WTC11 (cell line): ENCODE data around the gene CFAP58. TPM values are rescaled to one million over a fixed set of nuclear protein-coding genes. Genes with fewer than 3 reads are reported as not detected.

Experiments
- ATAC-seq: fragments of 200-7000 bp; cut with Tn5 transposase; 2 replicates; pipeline ENCODE4 v1.10.0; 2021; ENCODE audit warnings: mild to moderate bottlenecking, moderate library complexity
- CTCF ChIA-PET: fragments of 300-600 bp; sonication (Branson Sonifier 250); formaldehyde crosslinking; loops from one replicate; lab custom pipeline; 2021; ENCODE audit warnings: antibody characterized with exemption; lab: Charles Lee
- POLR2A ChIA-PET: fragments of 350-600 bp; sonication (Branson Sonifier 250); formaldehyde crosslinking; loops from one replicate; lab custom pipeline; 2021; ENCODE audit warnings: antibody characterized with exemption; lab: Charles Lee
- DNase-seq: peaks from one replicate; pipeline ENCODE4 v3.0.0; 2021; ENCODE audit warnings: low spot score
- H3K27ac Mint-ChIP-seq: 2 replicates; pipeline ENCODE4 v1.8.0; 2021; ENCODE audit warnings: mixed read lengths
- H3K27me3 Mint-ChIP-seq: 2 replicates; pipeline ENCODE4 v1.8.0; 2021; ENCODE audit warnings: low read depth, mild to moderate bottlenecking, moderate library complexity, mixed read lengths
- H3K36me3 Mint-ChIP-seq: 2 replicates; pipeline ENCODE4 v1.8.0; 2021; ENCODE audit warnings: mixed read lengths
- H3K4me1 Mint-ChIP-seq: 2 replicates; pipeline ENCODE4 v1.8.0; 2022; ENCODE audit warnings: mixed read lengths
- H3K4me3 Mint-ChIP-seq: 2 replicates; pipeline ENCODE4 v1.8.0; 2021; ENCODE audit warnings: mild to moderate bottlenecking, moderate library complexity, mixed read lengths
- H3K9me3 Mint-ChIP-seq: 2 replicates; pipeline ENCODE4 v1.8.0; 2021; ENCODE audit warnings: mixed read lengths
- ATF1 ChIP-seq: sonication (generic); formaldehyde crosslinking; IDR thresholded peaks from 2 replicates; pipeline ENCODE4 v1.8.1; 2023; ENCODE audit warnings: mild to moderate bottlenecking, moderate library complexity, missing genetic modification reagents
- CREB1 ChIP-seq: sonication (generic); formaldehyde crosslinking; IDR thresholded peaks from 2 replicates; pipeline ENCODE4 v1.8.0; 2023; ENCODE audit warnings: mild to moderate bottlenecking, missing genetic modification reagents
- CREM ChIP-seq: sonication (generic); formaldehyde crosslinking; IDR thresholded peaks from 2 replicates; pipeline ENCODE4 v1.8.1; 2022; ENCODE audit warnings: mild to moderate bottlenecking, missing genetic modification reagents, moderate library complexity
- ELF4 ChIP-seq: sonication (generic); formaldehyde crosslinking; IDR thresholded peaks from 2 replicates; pipeline ENCODE4 v1.8.1; 2022; ENCODE audit warnings: low read depth, mild to moderate bottlenecking, moderate library complexity, missing genetic modification reagents
- ESRRA ChIP-seq: sonication (generic); formaldehyde crosslinking; IDR thresholded peaks from 2 replicates; pipeline ENCODE4 v1.8.1; 2022; ENCODE audit warnings: mild to moderate bottlenecking, missing genetic modification reagents, borderline replicate concordance
- FOXK1 ChIP-seq: sonication (generic); formaldehyde crosslinking; IDR thresholded peaks from 2 replicates; pipeline ENCODE4 v1.8.0; 2022; ENCODE audit warnings: mild to moderate bottlenecking, moderate library complexity, missing genetic modification reagents
- FOXP1 ChIP-seq: sonication (generic); formaldehyde crosslinking; IDR thresholded peaks from 2 replicates; pipeline ENCODE4 v1.8.0; 2022; ENCODE audit warnings: missing genetic modification reagents, mild to moderate bottlenecking, moderate library complexity, borderline replicate concordance
- GRHL2 ChIP-seq: fragments of 250-450 bp; sonication (Bioruptor Pico); IDR thresholded peaks from 2 replicates; pipeline ENCODE4 v1.8.0; 2022; ENCODE audit warnings: mild to moderate bottlenecking, moderate library complexity; ENCODE audit not compliant: insufficient replicate concordance, severe bottlenecking
- KAT7 ChIP-seq: sonication (generic); formaldehyde crosslinking; IDR thresholded peaks from 2 replicates; pipeline ENCODE4 v1.8.1; 2023; ENCODE audit warnings: missing genetic modification reagents, mild to moderate bottlenecking, borderline replicate concordance
- MXD4 ChIP-seq: fragments of 250-450 bp; sonication (Bioruptor Pico); IDR thresholded peaks from 2 replicates; pipeline ENCODE4 v1.8.0; 2021; ENCODE audit warnings: mild to moderate bottlenecking, moderate library complexity, borderline replicate concordance
- RELA ChIP-seq: sonication (generic); formaldehyde crosslinking; IDR thresholded peaks from 2 replicates; pipeline ENCODE4 v1.8.1; 2022; ENCODE audit warnings: missing genetic modification reagents, mild to moderate bottlenecking, borderline replicate concordance
- SMAD4 ChIP-seq: sonication (generic); formaldehyde crosslinking; IDR thresholded peaks from 2 replicates; pipeline ENCODE4 v1.8.0; 2022; ENCODE audit warnings: mild to moderate bottlenecking, missing genetic modification reagents
- SOX15 ChIP-seq: fragments of 250-450 bp; sonication (Bioruptor Pico); IDR thresholded peaks from 2 replicates; pipeline ENCODE4 v1.9.0; 2021; ENCODE audit warnings: mild to moderate bottlenecking
- TEAD4 ChIP-seq: sonication (generic); formaldehyde crosslinking; IDR thresholded peaks from 2 replicates; pipeline ENCODE4 v1.8.0; 2022; ENCODE audit warnings: mild to moderate bottlenecking, missing genetic modification reagents
- ZBTB21 ChIP-seq: sonication (generic); formaldehyde crosslinking; IDR thresholded peaks from 2 replicates; pipeline ENCODE4 v1.8.1; 2023; ENCODE audit warnings: mild to moderate bottlenecking, missing genetic modification reagents, borderline replicate concordance
- ZNF219 ChIP-seq: sonication (generic); formaldehyde crosslinking; IDR thresholded peaks from 2 replicates; pipeline ENCODE4 v1.8.0; 2023; ENCODE audit warnings: missing genetic modification reagents, mild to moderate bottlenecking, borderline replicate concordance
- ZNF232 ChIP-seq: sonication (generic); formaldehyde crosslinking; IDR thresholded peaks from 2 replicates; pipeline ENCODE4 v1.8.0; 2022; ENCODE audit warnings: mild to moderate bottlenecking, missing genetic modification reagents
- ZNF317 ChIP-seq: sonication (generic); formaldehyde crosslinking; IDR thresholded peaks from 2 replicates; pipeline ENCODE4 v1.8.1; 2023; ENCODE audit warnings: low read depth, mild to moderate bottlenecking, moderate library complexity, missing genetic modification reagents, borderline replicate concordance
- ZNF396 ChIP-seq: fragments of 250-450 bp; sonication (Bioruptor Pico); IDR thresholded peaks from 2 replicates; pipeline ENCODE4 v1.8.0; 2021; ENCODE audit warnings: mild to moderate bottlenecking, moderate library complexity, borderline replicate concordance
- total RNA-seq: library from RNA; stranded (reverse); gene quantifications from 3 replicates; pipeline ENCODE4 v1.2.3, GENCODE V29; 2021
- TF ChIP-seq, protein P1 (sequence below): fragments of 250-450 bp; sonication (Bioruptor Pico); IDR thresholded peaks from 2 replicates; pipeline ENCODE4 v1.8.0; 2021; ENCODE audit warnings: mild to moderate bottlenecking
- TF ChIP-seq, protein P2 (sequence below): sonication (generic); formaldehyde crosslinking; IDR thresholded peaks from 2 replicates; pipeline ENCODE4 v1.8.1; 2023; ENCODE audit warnings: mild to moderate bottlenecking, missing genetic modification reagents
- TF ChIP-seq, protein P3 (sequence below): sonication (generic); formaldehyde crosslinking; IDR thresholded peaks from 2 replicates; pipeline ENCODE4 v1.8.0; 2022; ENCODE audit warnings: mild to moderate bottlenecking, missing genetic modification reagents
- TF ChIP-seq, protein P4 (sequence below): sonication (generic); formaldehyde crosslinking; IDR thresholded peaks from 2 replicates; pipeline ENCODE4 v1.8.1; 2023; ENCODE audit warnings: mild to moderate bottlenecking, missing genetic modification reagents, moderate library complexity
- TF ChIP-seq, protein P5 (sequence below): sonication (generic); formaldehyde crosslinking; IDR thresholded peaks from 2 replicates; pipeline ENCODE4 v1.8.0; 2023; ENCODE audit warnings: mild to moderate bottlenecking, missing genetic modification reagents
- TF ChIP-seq, protein P6 (sequence below): sonication (generic); formaldehyde crosslinking; IDR thresholded peaks from 2 replicates; pipeline ENCODE4 v1.8.1; 2023; ENCODE audit warnings: mild to moderate bottlenecking, missing genetic modification reagents, moderate library complexity

The CFAP58 gene
- total RNA-seq, 1 experiment from 2014 or later, result 1.0 TPM

DNA sequence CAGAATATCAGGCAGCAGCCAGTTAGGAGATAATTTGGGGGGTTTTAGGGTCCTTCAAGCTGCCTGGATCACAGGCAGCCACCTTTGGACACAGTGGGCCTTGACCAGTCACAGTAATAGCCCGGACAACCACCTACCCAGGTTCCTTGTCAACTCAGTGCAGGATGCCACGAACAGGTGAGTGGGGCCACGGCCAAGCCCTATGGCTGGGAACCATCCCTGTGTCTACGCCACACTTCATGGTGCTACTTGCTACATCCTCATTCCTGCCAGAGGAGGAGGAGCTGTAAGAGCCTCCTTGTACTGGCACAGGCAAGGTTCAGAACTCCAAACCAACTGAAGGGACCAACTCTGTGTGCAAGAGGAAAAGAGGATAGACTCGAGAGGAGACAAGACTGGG is 35.3 kb upstream of the CFAP58 start:
- POLR2A ChIA-PET, result no interaction called here
- CTCF ChIA-PET, result interaction anchor here (1.1 to 5.2 kb wide), 4 partner anchors 11 to 253 kb away, joined by 3 to 33 read pairs (median 7); partner anchors contain the start of gene ITPRIP
- no peaks in the 10 kb centered on the region for H3K27me3 Mint-ChIP-seq
- ATAC-seq (no peak), DNase-seq (no peak)
- no peak overlapping the region for H3K4me3 Mint-ChIP-seq
- 0 out of 2 replicates have a peak overlapping the region, but pooled peaks have one; percentile 16 for H3K27ac Mint-ChIP-seq
- H3K9me3 Mint-ChIP-seq, result no peaks in the 10 kb centered on the region
- H3K4me1 Mint-ChIP-seq, result peaks cover 67% of the 10 kb centered on the region
- TF ChIP-seq, protein P1, sequence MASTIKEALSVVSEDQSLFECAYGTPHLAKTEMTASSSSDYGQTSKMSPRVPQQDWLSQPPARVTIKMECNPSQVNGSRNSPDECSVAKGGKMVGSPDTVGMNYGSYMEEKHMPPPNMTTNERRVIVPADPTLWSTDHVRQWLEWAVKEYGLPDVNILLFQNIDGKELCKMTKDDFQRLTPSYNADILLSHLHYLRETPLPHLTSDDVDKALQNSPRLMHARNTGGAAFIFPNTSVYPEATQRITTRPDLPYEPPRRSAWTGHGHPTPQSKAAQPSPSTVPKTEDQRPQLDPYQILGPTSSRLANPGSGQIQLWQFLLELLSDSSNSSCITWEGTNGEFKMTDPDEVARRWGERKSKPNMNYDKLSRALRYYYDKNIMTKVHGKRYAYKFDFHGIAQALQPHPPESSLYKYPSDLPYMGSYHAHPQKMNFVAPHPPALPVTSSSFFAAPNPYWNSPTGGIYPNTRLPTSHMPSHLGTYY (CRISPR knock-in tag), result no peak
- TF ChIP-seq ESRRA (CRISPR knock-in tag) (no peak), ZNF396 (no peak), ZNF317 (CRISPR knock-in tag) (no peak), GRHL2 (CRISPR knock-in tag) (no peak), MXD4 (CRISPR knock-in tag) (no peak), RELA (no peak), ATF1 (CRISPR knock-in tag) (no peak), ZNF232 (CRISPR knock-in tag) (no peak), TEAD4 (CRISPR knock-in tag) (no peak), ZBTB21 (CRISPR knock-in tag) (no peak), KAT7 (CRISPR knock-in tag) (no peak), FOXK1 (CRISPR knock-in tag) (no peak)
- TF ChIP-seq, protein P2, sequence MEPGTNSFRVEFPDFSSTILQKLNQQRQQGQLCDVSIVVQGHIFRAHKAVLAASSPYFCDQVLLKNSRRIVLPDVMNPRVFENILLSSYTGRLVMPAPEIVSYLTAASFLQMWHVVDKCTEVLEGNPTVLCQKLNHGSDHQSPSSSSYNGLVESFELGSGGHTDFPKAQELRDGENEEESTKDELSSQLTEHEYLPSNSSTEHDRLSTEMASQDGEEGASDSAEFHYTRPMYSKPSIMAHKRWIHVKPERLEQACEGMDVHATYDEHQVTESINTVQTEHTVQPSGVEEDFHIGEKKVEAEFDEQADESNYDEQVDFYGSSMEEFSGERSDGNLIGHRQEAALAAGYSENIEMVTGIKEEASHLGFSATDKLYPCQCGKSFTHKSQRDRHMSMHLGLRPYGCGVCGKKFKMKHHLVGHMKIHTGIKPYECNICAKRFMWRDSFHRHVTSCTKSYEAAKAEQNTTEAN (CRISPR knock-in tag), result no peak
- TF ChIP-seq, all 79 proteins: peak for 0
- peaks cover 12% of the 10 kb centered on the region for H3K36me3 Mint-ChIP-seq

DNA sequence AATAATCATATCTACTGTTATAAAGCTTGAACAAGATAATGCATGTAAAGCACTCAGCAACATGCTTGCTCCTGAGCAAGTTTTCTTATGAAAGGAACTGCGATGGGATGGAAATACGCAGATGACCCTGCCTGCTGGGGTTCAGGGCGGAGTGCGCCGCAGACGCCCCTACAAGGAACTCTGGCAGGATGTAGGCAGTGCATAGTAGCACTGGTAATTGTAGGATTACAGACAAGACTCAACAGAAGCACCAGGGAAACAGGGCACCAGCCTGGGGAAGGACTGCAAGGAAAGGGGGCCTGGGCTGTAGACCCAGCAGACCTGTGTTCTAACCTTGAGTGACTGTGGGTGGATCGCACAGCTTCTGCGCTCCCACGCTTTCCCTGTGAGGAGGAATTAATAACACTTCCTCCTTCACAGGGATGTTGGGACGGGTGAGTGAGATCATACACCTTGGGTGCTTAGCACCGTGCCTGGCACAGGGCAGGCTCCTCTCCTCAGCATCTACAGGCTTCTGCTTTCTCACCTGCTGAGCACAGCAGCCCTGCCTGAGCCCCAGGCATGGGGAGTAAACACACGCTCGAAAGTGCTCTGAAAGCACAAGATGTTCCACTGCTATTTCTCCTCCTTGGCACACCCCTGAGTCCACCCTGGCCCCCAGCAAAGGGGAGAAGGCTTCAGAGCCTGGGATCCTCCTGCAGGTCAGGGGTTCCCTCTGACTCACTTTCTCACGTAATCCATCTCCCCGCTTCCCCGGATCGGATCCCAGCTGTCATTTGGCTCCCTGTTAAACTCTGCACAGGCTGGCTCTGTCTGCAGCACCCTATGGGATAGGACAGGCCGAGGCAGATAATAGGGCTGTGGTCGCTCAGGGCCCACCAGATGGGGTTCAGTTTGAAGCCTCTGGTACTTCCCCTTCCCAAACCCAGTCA is 34.6 kb upstream of the CFAP58 start:
- Mint-ChIP-seq H3K4me1 (peaks cover 75% of the 10 kb centered on the region), H3K36me3 (peaks cover 7% of the 10 kb centered on the region; the same call in 1 of the 2 replicates), H3K4me3 (no peak overlapping the region), H3K27ac (no peak overlapping the region), H3K9me3 (no peaks in the 10 kb centered on the region), H3K27me3 (no peaks in the 10 kb centered on the region)
- POLR2A ChIA-PET, result no interaction called here
- ATAC-seq, result peak; percentile 9
- no peak for DNase-seq
- CTCF ChIA-PET, result interaction anchor here (5.2 kb wide), 1 partner anchor 12 kb away, joined by 33 read pairs; no protein-coding TSS in a partner anchor
- TF ChIP-seq CREM (CRISPR knock-in tag) (no peak), SOX15 (CRISPR knock-in tag) (no peak), SMAD4 (CRISPR knock-in tag) (no peak), CREB1 (no peak), ZNF219 (CRISPR knock-in tag) (no peak), ELF4 (CRISPR knock-in tag) (no peak), FOXP1 (no peak)
- TF ChIP-seq, protein P3, sequence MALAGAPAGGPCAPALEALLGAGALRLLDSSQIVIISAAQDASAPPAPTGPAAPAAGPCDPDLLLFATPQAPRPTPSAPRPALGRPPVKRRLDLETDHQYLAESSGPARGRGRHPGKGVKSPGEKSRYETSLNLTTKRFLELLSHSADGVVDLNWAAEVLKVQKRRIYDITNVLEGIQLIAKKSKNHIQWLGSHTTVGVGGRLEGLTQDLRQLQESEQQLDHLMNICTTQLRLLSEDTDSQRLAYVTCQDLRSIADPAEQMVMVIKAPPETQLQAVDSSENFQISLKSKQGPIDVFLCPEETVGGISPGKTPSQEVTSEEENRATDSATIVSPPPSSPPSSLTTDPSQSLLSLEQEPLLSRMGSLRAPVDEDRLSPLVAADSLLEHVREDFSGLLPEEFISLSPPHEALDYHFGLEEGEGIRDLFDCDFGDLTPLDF (CRISPR knock-in tag), result no peak
- TF ChIP-seq, protein P4, sequence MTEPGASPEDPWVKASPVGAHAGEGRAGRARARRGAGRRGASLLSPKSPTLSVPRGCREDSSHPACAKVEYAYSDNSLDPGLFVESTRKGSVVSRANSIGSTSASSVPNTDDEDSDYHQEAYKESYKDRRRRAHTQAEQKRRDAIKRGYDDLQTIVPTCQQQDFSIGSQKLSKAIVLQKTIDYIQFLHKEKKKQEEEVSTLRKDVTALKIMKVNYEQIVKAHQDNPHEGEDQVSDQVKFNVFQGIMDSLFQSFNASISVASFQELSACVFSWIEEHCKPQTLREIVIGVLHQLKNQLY, result no peak
- TF ChIP-seq, protein P5, sequence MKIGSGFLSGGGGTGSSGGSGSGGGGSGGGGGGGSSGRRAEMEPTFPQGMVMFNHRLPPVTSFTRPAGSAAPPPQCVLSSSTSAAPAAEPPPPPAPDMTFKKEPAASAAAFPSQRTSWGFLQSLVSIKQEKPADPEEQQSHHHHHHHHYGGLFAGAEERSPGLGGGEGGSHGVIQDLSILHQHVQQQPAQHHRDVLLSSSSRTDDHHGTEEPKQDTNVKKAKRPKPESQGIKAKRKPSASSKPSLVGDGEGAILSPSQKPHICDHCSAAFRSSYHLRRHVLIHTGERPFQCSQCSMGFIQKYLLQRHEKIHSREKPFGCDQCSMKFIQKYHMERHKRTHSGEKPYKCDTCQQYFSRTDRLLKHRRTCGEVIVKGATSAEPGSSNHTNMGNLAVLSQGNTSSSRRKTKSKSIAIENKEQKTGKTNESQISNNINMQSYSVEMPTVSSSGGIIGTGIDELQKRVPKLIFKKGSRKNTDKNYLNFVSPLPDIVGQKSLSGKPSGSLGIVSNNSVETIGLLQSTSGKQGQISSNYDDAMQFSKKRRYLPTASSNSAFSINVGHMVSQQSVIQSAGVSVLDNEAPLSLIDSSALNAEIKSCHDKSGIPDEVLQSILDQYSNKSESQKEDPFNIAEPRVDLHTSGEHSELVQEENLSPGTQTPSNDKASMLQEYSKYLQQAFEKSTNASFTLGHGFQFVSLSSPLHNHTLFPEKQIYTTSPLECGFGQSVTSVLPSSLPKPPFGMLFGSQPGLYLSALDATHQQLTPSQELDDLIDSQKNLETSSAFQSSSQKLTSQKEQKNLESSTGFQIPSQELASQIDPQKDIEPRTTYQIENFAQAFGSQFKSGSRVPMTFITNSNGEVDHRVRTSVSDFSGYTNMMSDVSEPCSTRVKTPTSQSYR (CRISPR knock-in tag), result no peak
- TF ChIP-seq, protein P6, sequence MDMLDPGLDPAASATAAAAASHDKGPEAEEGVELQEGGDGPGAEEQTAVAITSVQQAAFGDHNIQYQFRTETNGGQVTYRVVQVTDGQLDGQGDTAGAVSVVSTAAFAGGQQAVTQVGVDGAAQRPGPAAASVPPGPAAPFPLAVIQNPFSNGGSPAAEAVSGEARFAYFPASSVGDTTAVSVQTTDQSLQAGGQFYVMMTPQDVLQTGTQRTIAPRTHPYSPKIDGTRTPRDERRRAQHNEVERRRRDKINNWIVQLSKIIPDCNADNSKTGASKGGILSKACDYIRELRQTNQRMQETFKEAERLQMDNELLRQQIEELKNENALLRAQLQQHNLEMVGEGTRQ (CRISPR knock-in tag), result no peak
